NCI-H510A treated with DMSO at 0.1 percent for 48 hours (cell line): ENCODE results near the gene TRAM2.

ENCODE experiments used
- DNase-seq: peaks from one replicate; lab custom pipeline; 2025; lab: John Stamatoyannopoulos, UW

TRAM2 gene

DNA sequence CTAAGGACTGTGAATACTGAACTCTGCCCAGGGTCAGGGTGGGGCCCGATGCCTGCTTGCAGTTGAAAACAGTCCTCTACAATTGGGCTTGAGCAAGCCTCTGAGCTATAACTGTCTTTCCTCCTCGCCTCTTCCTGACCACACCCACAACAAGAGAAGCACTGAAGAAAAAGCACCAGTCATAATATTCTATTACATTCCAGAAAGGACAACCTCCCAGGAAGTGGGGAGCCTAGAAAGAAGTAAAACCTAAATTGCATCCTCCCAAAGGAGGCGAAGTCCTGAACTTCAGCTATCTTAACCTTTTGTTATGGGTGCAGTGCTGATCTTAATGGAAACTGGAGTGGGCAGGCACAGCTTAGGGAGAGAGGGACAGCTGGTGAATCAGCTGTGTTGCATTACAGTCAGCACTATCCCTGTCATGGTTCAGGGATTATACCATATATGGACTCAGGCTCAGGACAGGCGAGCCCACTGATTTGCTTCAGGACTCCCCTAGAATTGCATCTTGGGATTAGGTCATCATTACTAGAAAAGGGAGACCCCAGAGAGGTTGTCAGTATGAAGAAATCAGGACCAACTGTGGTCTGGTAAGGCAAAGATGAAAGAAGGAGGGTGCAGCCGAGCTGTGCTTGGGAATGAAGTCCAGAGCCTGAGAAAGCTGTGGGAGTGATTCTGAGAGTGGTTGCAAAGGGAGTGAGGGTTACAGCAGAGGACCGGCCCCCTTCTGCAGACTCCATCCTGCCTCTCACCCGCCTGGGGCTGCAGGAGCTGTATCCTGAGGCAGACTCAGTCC, 18.3 kb upstream of the TRAM2 start:
- peak; percentile 72 for DNase-seq

DNA sequence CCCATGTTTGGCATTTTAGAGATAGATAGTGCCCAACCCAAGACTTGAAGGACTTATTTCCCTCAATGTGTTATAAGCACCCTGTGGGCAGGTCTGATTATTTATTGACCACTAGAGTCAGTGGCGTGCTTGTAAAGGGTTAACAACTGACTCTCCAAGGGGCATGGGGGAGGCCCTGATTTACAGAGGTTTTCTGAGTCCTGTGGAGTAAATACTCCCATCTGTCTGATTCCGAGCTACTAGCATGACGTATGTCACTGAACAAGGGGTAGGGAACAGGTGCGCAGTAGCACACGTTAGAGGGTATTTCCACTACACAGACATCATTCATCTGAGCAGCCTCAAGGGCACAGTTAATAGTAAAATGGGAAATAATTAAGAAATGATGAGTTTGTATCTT, 17.4 kb upstream of the TRAM2 start:
- no peak for DNase-seq

DNA sequence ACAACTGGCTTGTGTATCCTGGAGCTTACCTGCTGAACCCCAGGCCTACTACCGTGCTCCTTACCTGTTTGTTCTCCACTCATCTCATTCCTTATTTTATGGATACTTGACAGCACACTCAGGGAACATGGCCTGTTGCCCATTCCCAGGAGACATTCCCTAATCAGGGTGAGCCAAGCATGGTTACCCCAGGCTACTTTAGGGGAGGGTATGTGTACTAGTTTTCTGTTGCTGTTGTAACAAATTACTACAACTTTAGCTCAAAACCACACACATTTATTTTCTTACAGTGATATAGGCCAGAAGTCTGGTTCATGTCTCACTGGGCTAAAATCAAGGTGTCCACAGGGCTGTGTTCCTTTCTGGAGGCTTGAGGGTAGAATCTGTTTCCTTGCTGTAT, 15.0 kb upstream of the TRAM2 start:
- no peak for DNase-seq

DNA sequence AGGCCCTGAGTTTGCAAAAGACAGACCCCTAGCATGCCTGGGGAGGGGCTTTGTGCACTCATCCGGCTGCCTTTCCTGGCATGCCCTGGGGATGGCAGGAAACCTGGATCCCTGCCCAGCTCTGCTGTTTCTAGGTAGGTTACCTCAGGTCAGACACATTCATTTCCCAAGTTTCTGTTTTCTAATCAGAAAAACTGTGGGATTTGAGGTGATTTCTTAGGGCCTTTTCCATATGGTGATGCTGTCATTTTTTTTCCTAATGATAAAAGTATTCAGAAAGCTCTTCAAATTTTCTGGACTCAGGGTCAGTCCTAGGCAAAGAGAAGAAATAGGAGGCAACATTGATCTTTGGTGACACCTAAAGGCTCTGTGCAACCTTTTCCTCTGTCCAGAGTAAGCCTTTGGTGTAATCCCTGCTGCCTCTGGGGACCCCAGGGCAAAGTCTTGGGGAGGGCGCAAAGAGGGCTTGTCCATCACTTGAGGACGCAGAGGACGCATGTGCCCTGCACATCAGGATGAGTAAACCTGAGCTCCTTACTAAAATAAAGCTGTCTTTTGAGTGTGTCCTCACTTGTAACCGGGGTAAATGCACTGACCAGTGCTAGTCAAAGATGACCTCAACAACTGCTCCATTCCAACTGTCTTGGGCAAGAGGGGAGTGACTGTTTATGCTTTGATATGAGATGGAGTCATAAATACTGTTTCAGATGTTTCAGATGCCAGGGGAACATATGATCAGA, 13.5 kb upstream of the TRAM2 start:
- no peak for DNase-seq

DNA sequence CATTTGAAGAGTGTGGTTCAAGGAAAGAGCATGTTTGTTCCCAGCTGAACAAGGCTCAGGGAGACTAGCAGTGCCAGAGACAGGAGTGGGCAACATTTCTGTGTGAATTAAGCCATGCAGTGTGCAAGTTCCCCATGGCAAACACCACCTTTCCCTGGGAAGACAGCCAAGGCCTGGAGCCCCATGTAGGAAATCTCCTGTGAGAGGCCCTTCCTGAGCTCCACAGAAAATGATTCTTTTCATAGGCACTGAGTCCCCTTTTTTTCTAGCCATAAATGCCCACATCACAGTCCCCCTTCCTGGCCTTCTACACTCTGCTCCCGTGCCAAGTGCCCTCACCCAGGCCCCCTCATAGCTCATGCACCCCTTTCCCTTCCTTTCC, 11.8 kb upstream of the TRAM2 start:
- no peak for DNase-seq

DNA sequence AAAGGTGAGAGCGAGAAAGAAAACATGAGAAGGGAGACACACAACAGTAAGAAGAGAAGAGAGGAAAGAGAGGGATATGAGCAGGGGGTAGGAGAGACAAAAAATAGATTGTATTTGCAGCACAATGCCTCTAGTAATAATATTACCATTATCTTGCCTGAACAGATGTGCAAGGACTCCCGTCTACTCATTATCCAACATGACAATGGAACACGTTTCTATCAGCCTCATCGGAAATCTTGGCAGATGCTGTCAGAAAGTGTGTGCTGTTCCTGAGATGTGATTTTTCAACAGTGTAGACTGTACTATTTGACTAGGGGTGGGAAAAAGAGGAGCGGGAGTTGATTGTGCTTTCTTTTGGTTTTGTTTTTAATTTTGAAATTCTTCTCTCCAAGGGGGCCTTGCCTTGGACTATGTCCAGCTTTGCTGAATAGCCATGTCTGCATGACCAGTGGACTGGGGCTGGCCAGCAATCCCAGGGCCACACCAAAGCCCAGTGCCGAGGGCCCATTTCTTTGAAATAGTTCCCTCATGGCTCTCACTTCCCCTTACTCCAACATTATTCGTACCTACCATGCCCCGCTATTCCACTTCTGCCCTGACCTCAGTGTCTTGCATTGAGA, 11.3 kb upstream of the TRAM2 start:
- DNase-seq = no peak

DNA sequence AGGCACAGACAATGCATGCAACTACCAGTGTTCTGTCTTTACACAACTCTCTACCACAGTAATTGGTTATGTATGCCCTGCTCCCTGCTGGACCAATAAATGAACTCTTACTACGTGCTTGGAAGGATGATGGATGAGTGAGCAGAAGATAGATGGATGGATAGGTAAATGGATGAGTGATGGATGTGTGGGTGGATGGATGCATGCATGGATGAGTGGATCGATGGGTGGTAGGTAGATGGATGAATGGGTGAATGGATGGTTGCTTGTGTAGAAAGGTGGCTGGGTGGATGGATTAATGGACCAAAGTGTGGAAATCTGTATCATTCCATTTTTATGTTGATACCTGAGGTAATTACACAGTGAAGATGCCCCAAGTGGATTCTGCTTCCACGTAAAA, 10.1 kb upstream of the TRAM2 start:
- DNase-seq = no peak

DNA sequence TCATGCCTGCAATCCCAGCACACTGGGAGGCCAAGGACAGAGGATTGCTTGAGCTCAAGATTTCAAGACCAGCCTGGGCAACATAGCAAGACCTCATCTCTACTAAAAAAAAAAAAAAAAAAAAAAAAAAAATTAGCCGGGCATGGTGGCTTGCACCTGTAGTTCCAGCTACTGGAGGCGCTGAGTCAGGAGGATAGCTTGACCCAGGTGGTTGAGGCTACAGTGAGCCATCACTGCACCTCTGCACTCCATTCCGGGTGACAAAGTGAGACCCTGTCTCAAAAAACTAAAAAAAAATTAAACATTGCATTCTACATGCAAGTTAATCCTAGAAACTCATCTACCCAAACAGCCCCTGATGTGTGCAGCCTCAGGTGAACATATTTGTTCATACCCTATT, 7.3 kb upstream of the TRAM2 start:
- no peak for DNase-seq

DNA sequence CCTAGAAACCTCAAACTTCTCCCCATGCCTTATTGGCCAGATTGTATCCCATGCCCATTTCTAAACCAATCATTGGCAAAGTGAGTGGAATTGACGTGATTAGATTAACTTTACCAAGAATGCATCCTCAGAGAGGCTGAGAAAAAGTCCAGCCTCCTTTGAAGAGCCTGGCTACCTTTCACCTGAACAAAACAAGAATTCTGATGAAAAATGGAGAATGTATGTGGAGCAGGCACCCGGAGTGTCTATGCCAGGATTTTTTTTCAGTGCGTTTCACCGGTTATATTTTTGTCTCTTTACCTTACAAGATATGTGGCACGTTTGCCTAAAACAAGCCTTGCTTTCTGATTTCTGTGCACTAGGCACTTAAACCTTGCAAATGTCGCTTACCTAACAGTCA, 6.1 kb upstream of the TRAM2 start:
- no peak for DNase-seq

DNA sequence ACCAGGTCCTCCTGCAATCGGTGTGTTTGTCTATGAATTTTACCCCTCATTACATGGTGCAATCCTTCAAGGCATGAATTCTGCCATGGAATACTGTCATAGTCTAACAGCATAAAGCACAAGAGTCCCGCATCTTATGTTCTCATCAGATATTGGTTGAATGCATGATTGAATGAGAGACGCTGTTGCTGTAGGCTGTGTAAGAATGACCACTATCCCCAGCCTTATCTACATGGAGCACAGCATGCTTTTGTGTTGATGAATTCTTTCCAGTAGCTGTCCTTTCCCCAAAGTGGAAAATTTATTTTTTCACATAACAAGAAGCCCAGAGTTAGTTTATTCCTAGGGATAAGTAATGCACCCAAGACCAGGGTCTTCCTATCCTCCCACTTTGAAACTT, 5.6 kb upstream of the TRAM2 start:
- DNase-seq = no peak

DNA sequence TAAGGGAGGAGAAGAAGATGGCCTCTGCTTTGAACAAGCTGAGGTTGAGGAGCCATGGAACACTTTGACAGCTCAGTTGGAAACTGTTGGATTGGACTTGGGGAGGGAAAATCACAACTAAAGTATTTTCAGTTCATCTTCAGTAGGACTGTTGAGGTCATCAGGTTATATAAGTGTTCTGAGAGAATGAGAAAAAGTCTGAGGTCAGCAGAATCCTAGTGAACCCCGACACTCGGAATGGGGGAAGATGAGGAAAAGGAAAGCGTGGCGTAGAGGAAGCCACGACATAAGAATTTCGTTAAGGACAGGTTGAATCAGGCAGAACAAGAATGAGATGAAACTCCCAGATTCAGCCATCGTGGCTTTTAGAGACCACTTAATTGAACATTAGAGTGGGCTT, 4.0 kb upstream of the TRAM2 start:
- no peak for DNase-seq

DNA sequence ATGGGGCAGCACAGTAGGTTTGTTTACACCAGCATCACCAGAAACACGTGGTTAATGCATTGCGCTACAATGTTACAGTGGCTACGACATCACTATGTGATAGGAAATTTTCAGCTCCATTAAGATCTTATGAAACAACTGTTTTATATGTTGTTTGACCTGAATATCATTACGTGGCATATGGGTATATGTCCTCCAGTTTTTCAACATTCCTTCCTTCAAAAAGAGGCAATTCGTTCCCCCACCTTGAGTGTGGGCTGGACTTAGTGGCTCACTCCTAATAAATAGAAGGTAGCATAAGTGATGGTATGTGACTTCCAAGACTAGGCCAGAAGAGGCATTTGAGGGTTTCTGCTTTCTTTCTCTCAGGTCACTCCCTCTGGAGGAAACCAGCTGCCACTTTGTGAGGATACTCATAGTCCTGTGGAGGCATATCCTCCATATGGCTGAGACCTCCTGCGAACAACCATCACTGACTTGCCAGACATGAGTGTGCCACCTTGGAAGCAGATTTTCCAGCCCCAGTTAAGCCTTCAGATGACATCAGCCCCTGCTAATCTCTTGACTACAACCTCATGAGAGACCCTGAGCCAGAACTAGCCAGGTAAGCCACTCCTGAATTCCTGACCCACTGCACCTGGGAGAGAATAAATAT, 2.3 kb upstream of the TRAM2 start:
- no peak for DNase-seq

DNA sequence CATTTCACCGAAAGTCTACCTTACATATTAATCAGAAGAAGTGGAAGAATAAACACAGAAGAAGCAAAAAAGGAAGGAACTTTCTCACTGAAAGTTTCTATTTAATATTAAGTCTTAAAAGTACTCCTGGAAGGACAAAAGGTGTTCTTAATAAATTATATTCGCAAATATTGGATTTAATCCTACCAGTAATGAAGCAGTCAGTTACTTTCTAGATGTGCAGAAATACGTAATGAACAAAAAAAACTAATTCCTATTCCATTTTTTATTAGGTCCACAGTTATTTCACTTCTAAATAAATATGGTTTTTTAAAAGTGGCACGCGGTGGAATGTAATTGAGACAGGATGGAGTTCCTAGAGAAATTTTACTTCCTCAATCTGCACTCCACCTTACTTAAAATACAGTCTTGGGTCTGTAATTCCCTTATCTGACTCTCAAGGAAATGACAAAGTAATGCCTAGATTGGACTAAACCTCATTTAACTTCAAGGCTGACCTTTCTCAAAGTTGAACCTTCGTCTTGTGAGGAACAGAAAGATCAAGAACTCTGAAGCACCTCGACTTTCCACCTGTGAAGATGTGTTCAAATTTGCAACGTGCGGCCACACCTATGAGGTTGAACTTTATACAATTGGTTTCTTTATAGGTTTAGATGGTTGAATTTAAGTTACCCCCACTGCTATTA, 1.1 kb upstream of the TRAM2 start:
- no peak for DNase-seq

DNA sequence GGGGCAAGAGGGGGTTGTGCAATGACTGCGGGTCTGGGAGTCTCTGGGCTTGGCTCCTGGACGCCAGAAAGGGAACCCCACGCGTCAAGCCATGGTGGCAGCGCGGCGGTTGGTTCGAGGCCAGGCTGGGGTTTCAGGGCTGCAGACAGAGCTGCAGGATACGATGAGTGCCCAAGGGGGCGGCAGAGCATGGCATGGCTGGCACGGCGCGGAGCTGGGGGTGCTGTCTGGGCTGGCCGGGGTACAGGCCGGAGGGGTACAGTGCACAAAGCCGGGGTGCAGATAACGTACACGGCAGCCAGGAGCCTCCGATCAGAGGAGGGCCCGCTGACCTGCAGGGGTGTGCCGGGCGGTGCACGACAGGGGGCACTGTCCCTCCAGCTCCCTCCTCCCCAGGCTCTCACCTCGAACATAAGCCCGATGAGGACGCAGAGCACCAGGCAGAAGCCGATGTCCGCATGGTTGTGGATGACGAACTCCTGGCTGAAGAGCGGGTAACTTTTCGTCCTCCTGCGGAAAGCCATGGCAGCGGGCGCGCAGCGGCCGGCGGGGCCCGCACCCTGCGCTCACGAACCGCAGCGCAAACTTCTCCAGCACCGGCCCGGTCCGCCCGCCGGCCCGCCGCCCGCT, 353 bp downstream of the TRAM2 start:
- DNase-seq = peak; percentile 96

DNA sequence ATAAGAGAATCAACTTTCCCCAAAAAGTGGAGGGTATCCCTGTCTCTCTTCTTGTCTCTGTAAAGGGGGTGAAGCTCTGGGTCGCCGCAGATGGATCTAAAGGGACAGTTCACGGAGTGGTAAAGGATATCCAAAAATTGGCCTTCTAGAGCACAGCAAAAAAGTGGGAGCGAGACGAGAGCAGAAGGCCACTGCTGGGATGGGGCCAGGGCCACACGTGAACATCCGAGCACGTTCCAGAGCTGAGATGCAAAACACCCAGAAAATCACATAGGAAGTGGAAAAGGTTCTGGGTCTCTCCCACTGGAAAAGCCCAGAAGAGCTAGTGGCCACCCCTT, 837 bp downstream of the TRAM2 start:
- DNase-seq = no peak

DNA sequence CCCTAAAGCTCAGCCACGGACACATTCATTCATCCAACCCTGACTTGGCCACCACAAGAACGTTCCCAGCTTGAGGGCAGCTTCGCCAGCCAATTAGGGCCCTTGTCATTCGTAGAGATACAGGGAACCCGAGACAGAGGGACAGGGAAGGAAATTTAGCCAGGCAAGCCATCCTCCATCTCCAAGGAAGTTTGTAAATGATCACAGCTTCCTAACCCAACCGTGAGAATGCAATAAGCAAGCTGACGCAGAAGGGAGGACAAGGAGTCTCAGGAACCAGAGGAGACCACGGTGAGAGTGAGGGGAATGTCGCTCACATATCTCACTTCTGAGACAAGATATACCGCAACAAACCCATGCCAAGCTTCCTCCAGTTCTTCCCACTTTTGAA, 1.4 kb downstream of the TRAM2 start:
- DNase-seq = no peak

DNA sequence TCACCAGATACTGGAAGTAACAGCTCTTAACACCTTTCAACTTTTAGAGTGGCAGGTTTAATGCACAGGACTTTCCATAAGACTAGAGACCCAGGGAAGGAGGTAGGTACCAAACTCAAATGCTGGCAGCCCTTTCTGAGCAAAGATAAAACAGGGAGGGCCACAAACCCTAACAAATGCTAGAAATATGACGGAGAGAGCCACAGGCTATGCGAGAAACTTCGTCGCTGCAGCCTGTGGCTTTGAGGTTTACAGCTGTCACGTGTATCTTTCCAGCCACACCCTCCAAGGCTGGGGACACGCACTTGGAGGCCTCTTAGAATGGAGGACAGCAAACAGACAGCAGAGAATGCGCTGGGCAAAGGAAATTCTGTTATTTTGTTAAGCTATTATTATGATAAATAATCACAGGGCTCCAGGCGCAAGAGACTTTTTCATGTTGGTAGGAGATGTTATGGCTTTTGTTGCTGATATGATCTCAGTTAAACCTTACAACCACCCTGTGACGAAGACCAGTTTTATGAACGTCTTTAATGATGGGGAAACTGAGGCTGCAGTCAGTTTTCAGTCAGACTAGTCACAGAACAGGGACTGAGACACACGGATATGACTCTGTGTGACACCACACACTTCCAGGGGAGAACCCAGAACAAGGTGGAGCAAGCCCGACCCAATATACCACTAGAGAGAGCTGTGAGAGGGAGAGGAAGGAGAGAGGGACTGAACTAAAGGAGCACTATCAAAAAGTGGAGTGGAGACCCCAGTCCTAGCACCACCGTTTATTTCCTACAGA, 2.0 kb downstream of the TRAM2 start:
- DNase-seq = no peak

DNA sequence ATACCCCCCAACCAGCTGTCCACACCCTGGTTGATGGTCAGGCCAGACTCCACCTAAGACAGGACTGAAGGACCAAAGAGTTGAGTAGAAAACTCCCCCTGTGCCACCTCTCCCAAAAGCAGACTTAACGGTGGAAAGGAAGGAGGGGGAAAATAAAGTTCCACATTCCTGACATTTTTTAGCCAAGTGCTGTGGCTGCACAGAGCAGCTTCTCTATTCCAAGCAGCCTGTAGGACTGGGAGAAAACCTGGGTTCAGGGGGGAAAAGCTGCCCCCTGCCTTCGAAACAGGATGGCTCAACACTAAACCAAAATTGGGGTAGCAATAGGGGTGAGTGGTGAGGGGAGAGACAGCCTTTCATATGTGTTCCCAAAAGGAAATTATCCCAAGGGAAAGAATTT, 3.6 kb downstream of the TRAM2 start:
- no peak for DNase-seq

DNA sequence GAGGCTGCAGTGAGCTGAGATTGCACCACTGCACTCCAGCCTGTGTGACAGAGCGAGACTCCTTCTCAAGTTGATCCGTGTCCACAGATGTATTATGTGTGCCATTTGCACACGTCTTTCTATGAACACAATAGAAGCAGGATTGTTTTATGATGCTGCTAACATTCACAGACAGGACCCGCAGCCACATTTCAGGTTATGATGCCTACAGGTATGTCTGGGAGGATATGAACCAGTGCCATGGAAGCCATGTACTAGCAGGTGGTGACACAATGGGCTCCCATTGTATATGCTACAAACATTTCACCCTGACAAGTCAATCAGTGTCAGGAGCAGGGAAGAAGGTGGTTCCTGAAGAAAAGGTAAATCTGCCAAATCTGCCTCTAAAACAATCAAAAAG, 4.3 kb downstream of the TRAM2 start:
- DNase-seq = no peak

DNA sequence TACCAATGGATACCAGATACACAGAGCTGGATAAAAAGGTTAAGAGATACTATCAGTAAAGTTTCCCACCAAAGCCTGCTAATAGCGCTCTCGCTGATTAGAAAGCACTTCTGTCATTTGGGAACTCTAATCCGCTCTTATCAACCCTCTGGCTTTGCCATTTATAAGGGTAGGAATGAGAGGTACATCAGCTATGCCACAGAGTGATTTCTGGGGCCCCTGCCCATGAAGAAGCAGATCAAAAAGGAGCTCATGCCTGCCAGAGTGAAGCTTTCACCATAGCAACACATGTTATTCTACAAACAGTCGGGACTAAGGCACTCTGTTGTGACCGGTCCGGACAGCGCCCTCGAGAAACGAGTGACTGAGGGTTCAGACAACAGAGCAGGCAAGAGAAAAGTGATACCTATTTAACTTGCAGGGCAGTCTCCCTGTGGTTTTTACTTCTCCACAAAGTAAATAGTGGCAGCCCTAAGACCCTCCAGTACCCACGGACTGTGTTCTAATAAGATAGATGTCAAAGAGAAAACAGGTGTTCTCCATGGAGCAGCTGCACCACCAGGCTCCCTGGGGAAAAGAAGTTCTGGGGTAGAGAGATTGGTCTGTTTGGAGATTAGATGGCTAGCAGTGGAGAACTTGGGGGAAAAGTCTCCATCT, 5.6 kb downstream of the TRAM2 start:
- no peak for DNase-seq

DNA sequence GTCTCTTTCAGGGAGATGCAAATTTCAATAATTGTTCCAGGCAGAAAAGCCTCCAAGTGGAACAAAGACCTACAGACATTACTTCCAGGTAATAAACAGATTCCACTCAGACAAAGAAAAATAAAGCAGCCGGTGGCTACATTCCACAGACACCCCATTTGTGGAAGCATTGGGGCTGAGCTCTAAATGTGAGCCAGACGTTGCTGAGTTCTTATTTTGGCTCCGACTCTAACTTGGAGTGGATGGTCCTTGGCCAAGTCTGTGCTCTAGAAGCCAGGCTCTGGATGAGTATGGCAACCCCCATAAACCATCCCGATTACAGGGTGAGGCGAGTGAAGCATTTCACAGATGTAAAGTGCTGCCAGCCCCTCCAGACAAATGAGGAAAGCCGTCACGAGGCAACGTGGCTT, 6.6 kb downstream of the TRAM2 start:
- no peak for DNase-seq
